HepG2 (cell line): ENCODE results near the gene TMEM8B. TPM values are rescaled to one million over a fixed set of nuclear protein-coding genes. Genes with fewer than 3 reads are reported as not detected.

Experiments used
- FOXA3 ChIP-seq: IDR thresholded peaks from 2 replicates; pipeline ENCODE4 v1.6.1; 2016; ENCODE audit warnings: missing genetic modification reagents, missing compliant biosample characterization
- FOXC1 ChIP-seq: sonication (generic); formaldehyde crosslinking; IDR thresholded peaks from 2 replicates; pipeline ENCODE4 v1.8.0; 2022; ENCODE audit warnings: mild to moderate bottlenecking, missing genetic modification reagents, borderline replicate concordance
- HBP1 ChIP-seq: IDR thresholded peaks from 2 replicates; pipeline ENCODE4 v1.6.1; 2016; ENCODE audit warnings: low read depth, control low read depth
- HNF1A ChIP-seq, 2 experiments: sonication (generic) in 1 of 2; formaldehyde crosslinking in 1 of 2; IDR thresholded peaks; 2 replicates each; pipeline versions ENCODE4 v1.4.0 to v1.6.1; 2016 to 2020; ENCODE audit warnings: borderline replicate concordance in 1 of 2, low read depth in 1 of 2, mild to moderate bottlenecking in 1 of 2, missing genetic modification reagents in 1 of 2
- MXI1 ChIP-seq: IDR thresholded peaks from 3 replicates; pipeline ENCODE4 v1.6.1; 2012; ENCODE audit warnings: low read depth, low read length, inconsistent platforms, borderline replicate concordance
- NCOA2 ChIP-seq: sonication (generic); formaldehyde crosslinking; IDR thresholded peaks from 2 replicates; pipeline ENCODE4 v1.8.0; 2022; ENCODE audit warnings: inconsistent platforms
- PBX2 ChIP-seq: IDR thresholded peaks from 2 replicates; pipeline ENCODE4 v1.6.1; 2016; ENCODE audit warnings: control low read depth
- PPARG ChIP-seq: conservative IDR thresholded peaks from 2 replicates; pipeline ENCODE4 v1.6.1; 2016; ENCODE audit warnings: missing biosample characterization, missing genetic modification reagents
- PREB ChIP-seq: sonication (generic); formaldehyde crosslinking; IDR thresholded peaks from 2 replicates; pipeline ENCODE4 v1.4.0; 2020; ENCODE audit warnings: missing genetic modification reagents
- RBM22 ChIP-seq: fragments of 200-400 bp; formaldehyde crosslinking; optimal IDR thresholded peaks from 2 replicates; pipeline ENCODE3; 2017; ENCODE audit warnings: mild to moderate bottlenecking, low read length, moderate library complexity
- SCMH1 ChIP-seq: sonication (generic); formaldehyde crosslinking; IDR thresholded peaks from 2 replicates; pipeline ENCODE4 v1.9.0; 2021; ENCODE audit warnings: missing genetic modification reagents, mild to moderate bottlenecking, borderline replicate concordance
- SMYD3 ChIP-seq: sonication (generic); formaldehyde crosslinking; IDR thresholded peaks from 2 replicates; pipeline ENCODE4 v1.8.1; 2023; ENCODE audit warnings: mild to moderate bottlenecking, missing genetic modification reagents
- SNAPC2 ChIP-seq: sonication (generic); formaldehyde crosslinking; IDR thresholded peaks from 2 replicates; pipeline ENCODE4 v1.8.1; 2022; ENCODE audit warnings: mild to moderate bottlenecking, missing genetic modification reagents
- SOX13 ChIP-seq, 3 experiments: fragments of 450-650 bp in 1 of 3; sonication (generic) in 1 of 3; formaldehyde crosslinking in 1 of 3; IDR thresholded peaks in 2 of 3; conservative IDR thresholded peaks in 1 of 3; 2 replicates each; pipeline versions ENCODE4 v1.5.0 to v1.6.1; 2016 to 2020; ENCODE audit warnings: antibody characterized with exemption in 1 of 3, mild to moderate bottlenecking in 1 of 3, missing compliant biosample characterization in 1 of 3, missing genetic modification reagents in 1 of 3, moderate library complexity in 1 of 3
- SOX5 ChIP-seq: IDR thresholded peaks from 2 replicates; pipeline ENCODE4 v1.6.1; 2016; ENCODE audit warnings: borderline replicate concordance
- TAF1 ChIP-seq: sonication (generic); formaldehyde crosslinking; IDR thresholded peaks from 2 replicates; pipeline ENCODE4 v1.4.0; 2020; ENCODE audit warnings: missing genetic modification reagents
- TARDBP ChIP-seq: sonication (generic); formaldehyde crosslinking; IDR thresholded peaks from 2 replicates; pipeline ENCODE4 v1.8.0; 2022; ENCODE audit warnings: mild to moderate bottlenecking, missing genetic modification reagents
- TBX2 ChIP-seq: sonication (generic); formaldehyde crosslinking; IDR thresholded peaks from 2 replicates; pipeline ENCODE4 v1.5.0; 2020; ENCODE audit warnings: missing genetic modification reagents, mild to moderate bottlenecking, borderline replicate concordance
- ZBTB8A ChIP-seq: sonication (generic); formaldehyde crosslinking; IDR thresholded peaks from 2 replicates; pipeline ENCODE4 v1.4.0; 2020; ENCODE audit warnings: mild to moderate bottlenecking, low read depth, missing genetic modification reagents, borderline replicate concordance
- ZNF430 ChIP-seq: sonication (generic); formaldehyde crosslinking; IDR thresholded peaks from 2 replicates; pipeline ENCODE4 v1.9.0; 2021; ENCODE audit warnings: mild to moderate bottlenecking, missing genetic modification reagents
- ZNF562 ChIP-seq: sonication (generic); formaldehyde crosslinking; IDR thresholded peaks from 2 replicates; pipeline ENCODE4 v1.8.0; 2022; ENCODE audit warnings: missing genetic modification reagents, borderline replicate concordance
- ZNF766 ChIP-seq: sonication (generic); formaldehyde crosslinking; IDR thresholded peaks from 2 replicates; pipeline ENCODE4 v1.5.0; 2020; ENCODE audit warnings: missing genetic modification reagents, borderline replicate concordance
- polyA plus RNA-seq, 8 experiments: library from polyadenylated mRNA; depleted of rRNA in 3 of 8; stranded (reverse) in 7 of 8; unstranded in 1 of 8; fragments of >200 nt; fragmentation: Illumina TruSeq in 4 of 8; extraction: Trizol in 4 of 8; gene quantifications; 2 replicates each; pipeline versions ENCODE4 v1.2.1 to v1.2.3, GENCODE V29; 2011 to 2016; ENCODE audit warnings: low read depth in 4 of 8, missing spikeins in 1 of 8, mixed read lengths in 1 of 8; ENCODE audit not compliant: insufficient read depth in 1 of 8
- total RNA-seq, 5 experiments: library from RNA; depleted of rRNA; stranded (reverse); fragments of >200 nt; fragmentation: Illumina TruSeq; extraction: Trizol; gene quantifications; 2 replicates each; pipeline ENCODE4 v1.2.3, GENCODE V29; 2016; ENCODE audit warnings: low read depth in 1 of 5

TMEM8B gene
- total and polyA plus RNA-seq, 2 of the 13 experiments (the other 11 are each of a cell fraction or from before 2014, with no cell fraction given) = 2.1 to 2.7 TPM

GRCh38 chr9:35826071-35826701 is 2.8 kb upstream of the TMEM8B start (continued):
- TF ChIP-seq PBX2 (CRISPR knock-in tag) (no peak), SMYD3 (CRISPR knock-in tag) (0 out of 2 replicates have a peak, but pooled peaks have one; percentile 34), FOXA3 (0 out of 2 replicates have a peak, but pooled peaks have one; percentile 6), ZBTB8A (CRISPR knock-in tag) (no peak), ZNF562 (no peak), HNF1A (IDR thresholded peaks at IDR 0.05; ENCODE audit: low read depth) (no peak), HNF1A (CRISPR knock-in tag; IDR thresholded peaks at IDR 0.05; ENCODE audit: borderline replicate concordance) (no peak), TARDBP (peak; percentile 38; the same call in 1 of the 2 replicates), SOX5 (CRISPR knock-in tag) (no peak), NCOA2 (CRISPR knock-in tag) (no peak), SOX13 (IDR thresholded peaks at IDR 0.05) (no peak), SOX13 (CRISPR knock-in tag; conservative IDR thresholded peaks at IDR 0.05 in 1 of 2, IDR thresholded peaks at IDR 0.05 in 1 of 2) (no peak), RBM22 (no peak), SCMH1 (no peak), FOXC1 (CRISPR knock-in tag) (no peak), PPARG (CRISPR knock-in tag) (no peak), SNAPC2 (CRISPR knock-in tag) (peak; percentile 88; the same call in 1 of the 2 replicates), TBX2 (peak; percentile 40; the same call in 1 of the 2 replicates), MXI1 (no peak), ZNF430 (no peak), ZNF766 (CRISPR knock-in tag) (no peak), PREB (CRISPR knock-in tag) (no peak), HBP1 (CRISPR knock-in tag) (no peak), TAF1 (CRISPR knock-in tag) (no peak)
